KG1 (cell line): ENCODE data around the gene MAGEF1.
A peak's percentile ranks its signal among the peaks of the same experiment; 100 is the strongest.
"Not testable (repeated sequence)": the region's sequence is repeated elsewhere in the genome, so short reads cannot be mapped to it uniquely, and the experiment has no call there.

ENCODE experiments used
- DNase-seq: peaks from one replicate; lab custom pipeline; 2025; lab: John Stamatoyannopoulos, UW

The MAGEF1 gene

GRCh38 chr3:184742676-184743135 lies 30.8 kb upstream of the MAGEF1 start:
- DNase-seq: no peak

GRCh38 chr3:184741798-184742675 lies 30.2 kb upstream of the MAGEF1 start:
- DNase-seq: no peak

GRCh38 chr3:184741259-184741556 lies 29.3 kb upstream of the MAGEF1 start:
- no peak for DNase-seq

- DNase-seq: no peak
Measured at GRCh38 chr3:184740509-184741258, 28.8 kb upstream of the MAGEF1 start.

GRCh38 chr3:184739594-184740505 lies 28.0 kb upstream of the MAGEF1 start:
- DNase-seq: no peak

- DNase-seq: no peak
Measured at GRCh38 chr3:184738982-184739381, 27.1 kb upstream of the MAGEF1 start.

- no peak for DNase-seq
Measured at GRCh38 chr3:184738506-184738890, 26.6 kb upstream of the MAGEF1 start.

GRCh38 chr3:184737641-184738505 lies 26.0 kb upstream of the MAGEF1 start:
- no peak for DNase-seq

- no peak for DNase-seq
Measured at GRCh38 chr3:184737063-184737462, 25.2 kb upstream of the MAGEF1 start.

GRCh38 chr3:184734903-184735701 lies 23.2 kb upstream of the MAGEF1 start:
- no peak for DNase-seq

GRCh38 chr3:184733971-184734608 lies 22.2 kb upstream of the MAGEF1 start:
- no peak for DNase-seq

GRCh38 chr3:184733181-184733580 lies 21.3 kb upstream of the MAGEF1 start:
- no peak for DNase-seq

GRCh38 chr3:184731786-184732537 lies 20.1 kb upstream of the MAGEF1 start:
- DNase-seq: no peak

GRCh38 chr3:184730924-184731323 lies 19.1 kb upstream of the MAGEF1 start:
- no peak for DNase-seq

GRCh38 chr3:184729154-184729553 lies 17.3 kb upstream of the MAGEF1 start:
- DNase-seq: not testable (repeated sequence)

GRCh38 chr3:184728010-184728527 lies 16.2 kb upstream of the MAGEF1 start:
- DNase-seq: no peak

- DNase-seq: peak; percentile 11
Measured at GRCh38 chr3:184727357-184728009, 15.6 kb upstream of the MAGEF1 start.

GRCh38 chr3:184726497-184726896 lies 14.6 kb upstream of the MAGEF1 start:
- no peak for DNase-seq
